ENCODE data around the gene SLC39A11. TPM values are rescaled to one million over a fixed set of nuclear protein-coding genes. Genes with fewer than 3 reads are reported as not detected.

Gene SLC39A11
- total and polyA plus RNA-seq, 2 experiments from 2014 or later, result 11.7 to 16.4 TPM

DNA sequence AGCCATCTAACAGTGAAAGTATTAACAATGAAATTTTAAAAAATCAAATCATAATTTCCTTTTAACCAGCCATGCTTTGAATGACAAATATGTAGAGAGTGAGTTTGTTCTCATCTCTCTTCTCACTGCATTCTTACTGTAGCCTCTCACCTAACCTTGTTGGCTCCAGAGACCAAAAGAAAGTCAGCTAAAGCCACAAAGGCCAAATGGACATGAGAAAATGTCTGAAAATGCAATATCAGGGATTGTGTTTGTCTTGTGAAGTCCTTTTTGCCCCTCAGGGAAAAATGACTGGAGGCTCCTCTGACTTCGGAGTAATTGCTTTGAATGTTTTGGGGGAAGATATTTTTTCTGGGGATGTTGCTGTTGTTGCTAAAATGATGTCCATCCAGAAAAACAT is 166.3 kb downstream of the SLC39A11 start:
- H4K20me1 ChIP-seq (ENCODE audit: insufficient read depth), result no peaks in the 10 kb centered on the region
- H3K9me3 ChIP-seq (ENCODE audit: low read depth), result no peaks in the 10 kb centered on the region
- WGBS, 2 experiments (ENCODE audit: low coverage in 1 of 2, low lambda C conversion rate in 2 of 2, missing lambda C conversion rate in 2 of 2), result 80 to 95% methylated on average over 1 of the region's 1 CpG
- no peaks in the 10 kb centered on the region for H3K9me2 ChIP-seq (ENCODE audit: insufficient read depth)
- no peaks in the 10 kb centered on the region for H3K36me3 ChIP-seq (ENCODE audit: low read depth)
- TF ChIP-seq EZH2 (IDR thresholded peaks at IDR 0.05; ENCODE audit: insufficient read depth, poor library complexity, severe bottlenecking) (no peak), EZH2phosphoT487 (IDR thresholded peaks at IDR 0.05; ENCODE audit: insufficient read depth, low read depth) (no peak)
- DNase-seq, result no peak
- H3K27ac ChIP-seq, result no peak overlapping the region
- no peak overlapping the region for H3K4me2 ChIP-seq (ENCODE audit: unreplicated experiment)
- in situ Hi-C loops (cut with MboI), result no loop called here
- no peaks in the 10 kb centered on the region for H3F3A ChIP-seq (ENCODE audit: insufficient read depth)
- no peak overlapping the region for H3K4me3 ChIP-seq
- H2AFZ ChIP-seq, result no peak overlapping the region
- H3K79me2 ChIP-seq (ENCODE audit: insufficient read depth), result no peaks in the 10 kb centered on the region
- no peaks in the 10 kb centered on the region for H3K4me1 ChIP-seq (ENCODE audit: insufficient read depth)
- no peak overlapping the region for H3K9ac ChIP-seq
- H3K27me3 ChIP-seq (replicated peaks; ENCODE audit: insufficient read depth), result no peaks in the 10 kb centered on the region

DNA sequence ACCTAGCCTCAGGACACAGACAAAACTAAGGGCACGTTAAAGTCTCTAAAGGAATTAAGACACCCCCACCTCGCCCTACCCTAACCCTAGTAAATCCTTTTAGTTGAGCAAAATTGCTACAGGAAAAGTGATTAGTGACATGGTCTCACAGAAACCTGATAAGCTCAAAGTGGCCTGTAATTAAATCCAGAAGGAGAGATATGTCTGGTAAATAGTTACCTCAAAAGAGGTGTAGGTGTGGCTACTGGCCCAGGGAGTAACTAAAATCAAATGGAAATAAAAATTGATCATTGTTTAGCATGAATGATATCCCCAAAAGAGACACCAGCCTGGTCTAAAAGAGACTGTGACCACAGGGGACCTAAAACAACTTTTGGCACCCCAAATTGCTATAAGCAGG is 168.3 kb downstream of the SLC39A11 start:
- Histone ChIP-seq H2AFZ (no peak overlapping the region), H3K4me3 (no peak overlapping the region), H3K9ac (no peak overlapping the region), H4K20me1 (ENCODE audit: insufficient read depth) (no peaks in the 10 kb centered on the region), H3K27me3 (replicated peaks; ENCODE audit: insufficient read depth) (no peaks in the 10 kb centered on the region), H3F3A (ENCODE audit: insufficient read depth) (no peaks in the 10 kb centered on the region), H3K36me3 (ENCODE audit: low read depth) (no peaks in the 10 kb centered on the region), H3K4me2 (ENCODE audit: unreplicated experiment) (no peak overlapping the region), H3K9me3 (ENCODE audit: low read depth) (no peaks in the 10 kb centered on the region), H3K27ac (no peak overlapping the region), H3K9me2 (ENCODE audit: insufficient read depth) (no peaks in the 10 kb centered on the region), H3K4me1 (ENCODE audit: insufficient read depth) (no peaks in the 10 kb centered on the region), H3K79me2 (ENCODE audit: insufficient read depth) (no peaks in the 10 kb centered on the region)
- in situ Hi-C loops (cut with MboI), result no loop called here
- WGBS, 2 experiments (ENCODE audit: low coverage in 1 of 2, low lambda C conversion rate in 2 of 2, missing lambda C conversion rate in 2 of 2), result 85 to 93% methylated on average over 2 of the region's 2 CpGs
- DNase-seq, result no peak
- TF ChIP-seq EZH2 (IDR thresholded peaks at IDR 0.05; ENCODE audit: insufficient read depth, poor library complexity, severe bottlenecking), result no peak
- no peak for TF ChIP-seq EZH2phosphoT487 (IDR thresholded peaks at IDR 0.05; ENCODE audit: insufficient read depth, low read depth)

GRCh38 chr17:72922219-72922618 is 170.3 kb downstream of the SLC39A11 start:
- no peaks in the 10 kb centered on the region for H3K36me3 ChIP-seq (ENCODE audit: low read depth)
- H3K27me3 ChIP-seq (replicated peaks; ENCODE audit: insufficient read depth), result no peaks in the 10 kb centered on the region
- H2AFZ ChIP-seq, result no peak overlapping the region
- 95 to 98% methylated on average over 3 of the region's 3 CpGs for WGBS, 2 experiments (ENCODE audit: low coverage in 1 of 2, low lambda C conversion rate in 2 of 2, missing lambda C conversion rate in 2 of 2)
- no peaks in the 10 kb centered on the region for H3K79me2 ChIP-seq (ENCODE audit: insufficient read depth)
- DNase-seq, result no peak
- H3K9ac ChIP-seq, result no peak overlapping the region
- H4K20me1 ChIP-seq (ENCODE audit: insufficient read depth), result no peaks in the 10 kb centered on the region
- H3K9me2 ChIP-seq (ENCODE audit: insufficient read depth), result no peaks in the 10 kb centered on the region
- H3F3A ChIP-seq (ENCODE audit: insufficient read depth), result no peaks in the 10 kb centered on the region
- in situ Hi-C loops (cut with MboI), result no loop called here
- H3K9me3 ChIP-seq (ENCODE audit: low read depth), result no peaks in the 10 kb centered on the region
- no peak overlapping the region for H3K4me2 ChIP-seq (ENCODE audit: unreplicated experiment)
- no peaks in the 10 kb centered on the region for H3K4me1 ChIP-seq (ENCODE audit: insufficient read depth)
- no peak overlapping the region for H3K4me3 ChIP-seq
- TF ChIP-seq EZH2phosphoT487 (IDR thresholded peaks at IDR 0.05; ENCODE audit: insufficient read depth, low read depth), result no peak
- TF ChIP-seq EZH2 (IDR thresholded peaks at IDR 0.05; ENCODE audit: insufficient read depth, poor library complexity, severe bottlenecking), result no peak
- H3K27ac ChIP-seq, result no peak overlapping the region

DNA sequence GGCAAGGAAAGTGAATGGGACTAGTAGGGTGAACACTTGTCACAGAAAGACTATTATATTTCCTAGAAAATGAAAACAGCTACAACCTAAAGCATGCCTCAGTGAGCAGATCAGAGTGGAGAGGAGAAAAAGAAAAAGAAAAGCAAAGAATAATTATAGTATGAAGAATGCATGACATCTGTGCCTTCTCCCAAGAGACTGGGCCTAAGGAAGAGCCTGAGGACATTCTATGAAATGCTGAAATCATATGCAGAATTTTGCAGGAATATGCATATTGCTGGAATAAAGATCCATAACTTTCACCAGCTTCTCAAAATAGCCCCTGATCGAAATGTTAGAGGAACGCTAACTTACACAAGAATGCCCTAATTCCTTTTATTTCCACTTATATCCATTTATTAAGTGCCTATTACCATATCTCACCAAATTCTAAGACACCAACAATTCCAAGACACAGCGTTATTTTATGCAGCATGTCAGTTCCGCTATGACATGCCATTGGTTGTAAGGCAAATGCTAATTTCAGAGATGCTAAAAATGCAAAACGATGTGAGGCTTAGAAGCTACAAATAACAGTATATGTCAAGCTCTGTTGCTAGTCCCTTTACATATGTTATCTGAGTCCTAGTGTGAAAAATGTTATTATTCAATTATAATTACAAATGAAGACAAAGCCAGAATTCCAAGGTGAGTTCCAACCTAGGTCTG is 171.0 kb downstream of the SLC39A11 start:
- Histone ChIP-seq H3K9ac (no peak overlapping the region), H3K4me3 (no peak overlapping the region), H3K36me3 (ENCODE audit: low read depth) (no peaks in the 10 kb centered on the region), H3K27ac (no peak overlapping the region), H3K9me2 (ENCODE audit: insufficient read depth) (no peaks in the 10 kb centered on the region), H4K20me1 (ENCODE audit: insufficient read depth) (no peaks in the 10 kb centered on the region), H3K4me2 (ENCODE audit: unreplicated experiment) (no peak overlapping the region), H3K79me2 (ENCODE audit: insufficient read depth) (no peaks in the 10 kb centered on the region), H3K9me3 (ENCODE audit: low read depth) (no peaks in the 10 kb centered on the region), H2AFZ (no peak overlapping the region), H3K27me3 (replicated peaks; ENCODE audit: insufficient read depth) (no peaks in the 10 kb centered on the region), H3F3A (ENCODE audit: insufficient read depth) (no peaks in the 10 kb centered on the region), H3K4me1 (ENCODE audit: insufficient read depth) (no peaks in the 10 kb centered on the region)
- TF ChIP-seq EZH2phosphoT487 (IDR thresholded peaks at IDR 0.05; ENCODE audit: insufficient read depth, low read depth), result no peak
- no peak for TF ChIP-seq EZH2 (IDR thresholded peaks at IDR 0.05; ENCODE audit: insufficient read depth, poor library complexity, severe bottlenecking)
- WGBS, 2 experiments (ENCODE audit: low coverage in 1 of 2, low lambda C conversion rate in 2 of 2, missing lambda C conversion rate in 2 of 2), result 91 to 93% methylated on average over 5 of the region's 5 CpGs
- in situ Hi-C loops (cut with MboI), result no loop called here
- DNase-seq, result no peak

All from GM23248 (cell line).